HFFc6 (cell line): ENCODE data around the gene ADGRG2. TPM values are rescaled to one million over a fixed set of nuclear protein-coding genes. Genes with fewer than 3 reads are reported as not detected.

Experiments used
- DNase-seq: peaks from one replicate; pipeline ENCODE4 v3.0.0-alpha.2; 2018
- H3K27ac Mint-ChIP-seq: 2 replicates; pipeline ENCODE4 v1.8.0; 2020; ENCODE audit warnings: mild to moderate bottlenecking, mixed read lengths
- H3K27me3 Mint-ChIP-seq: 2 replicates; pipeline ENCODE4 v1.8.0; 2021; ENCODE audit warnings: mild to moderate bottlenecking, moderate library complexity, mixed read lengths; ENCODE audit not compliant: insufficient read depth
- H3K36me3 Mint-ChIP-seq: 2 replicates; pipeline ENCODE4 v1.8.0; 2021; ENCODE audit warnings: low read depth, mixed read lengths
- H3K4me1 Mint-ChIP-seq: 2 replicates; pipeline ENCODE4 v1.8.0; 2020; ENCODE audit warnings: low read depth, mixed read lengths
- H3K4me3 Mint-ChIP-seq: 2 replicates; pipeline ENCODE4 v1.8.0; 2020; ENCODE audit warnings: mild to moderate bottlenecking, moderate library complexity, mixed read lengths
- H3K9me3 Mint-ChIP-seq: 2 replicates; pipeline ENCODE4 v1.8.0; 2020; ENCODE audit warnings: mild to moderate bottlenecking, mixed read lengths
- CTCF ChIP-seq: fragments of 200-600 bp; sonication (generic); IDR thresholded peaks from 2 replicates; pipeline ENCODE4 v1.5.0; 2021; ENCODE audit warnings: antibody characterized with exemption, mild to moderate bottlenecking
- total RNA-seq, 6 experiments: library from RNA; stranded (reverse); fragmentation: NEBNext Ultra II Directional; extraction: Animal tissue kit (Norgen Biotek cat#: 25700); gene quantifications; 2 replicates in 1 of 6; 3 replicates in 5 of 6; pipeline ENCODE4 v1.2.3, GENCODE V29; 2021

Gene ADGRG2
- total RNA-seq, 6 experiments from 2014 or later, result not detected

GRCh38 chrX:18944482-18944881 lies 177.8 kb downstream of the ADGRG2 start:
- no peak overlapping the region for H3K27ac Mint-ChIP-seq
- no peak for DNase-seq
- peaks cover 8% of the 10 kb centered on the region for H3K4me1 Mint-ChIP-seq
- H3K4me3 Mint-ChIP-seq, result no peak overlapping the region
- no peak for TF ChIP-seq CTCF
- H3K27me3 Mint-ChIP-seq, result no peaks in the 10 kb centered on the region
- no peaks in the 10 kb centered on the region for H3K9me3 Mint-ChIP-seq
- H3K36me3 Mint-ChIP-seq, result peaks cover 4% of the 10 kb centered on the region

GRCh38 chrX:18941896-18942295 lies 180.4 kb downstream of the ADGRG2 start:
- Mint-ChIP-seq H3K36me3 (peaks cover 4% of the 10 kb centered on the region), H3K27me3 (no peaks in the 10 kb centered on the region), H3K9me3 (no peaks in the 10 kb centered on the region), H3K4me1 (peaks cover 8% of the 10 kb centered on the region), H3K4me3 (no peak overlapping the region), H3K27ac (no peak overlapping the region)
- no peak for TF ChIP-seq CTCF
- DNase-seq, result no peak

Other genes with a start within 250 kb of the ADGRG2 start
- 10 to 100 TPM; 12.2 to 18.2 (median 16.9) TPM for gene PHKA2, start 138.4 kb downstream of the ADGRG2 start, total RNA-seq
- gene PDHA1, start 221.5 kb upstream of the ADGRG2 start, total RNA-seq, result 100 to 1,000 TPM; 153 to 182 (median 162) TPM